Immature natural killer cell (primary cell): ENCODE measurements around the gene ZNF362. TPM values are rescaled to one million over a fixed set of nuclear protein-coding genes. Genes with fewer than 3 reads are reported as not detected.
"Not testable (repeated sequence)": the region's sequence is repeated elsewhere in the genome, so short reads cannot be mapped to it uniquely, and the experiment has no call there.

ENCODE experiments used
- DNase-seq, 3 donors: peaks; one replicate each; pipeline ENCODE4 v3.0.0; 2022; ENCODE audit warnings: mixed read lengths in 1 of 3
- H3K27ac Mint-ChIP-seq, 6 donors: one replicate each; pipeline ENCODE4 v1.8.0; 2020; ENCODE audit warnings: mixed read lengths in 6 of 6, mild to moderate bottlenecking in 5 of 6, inconsistent platforms in 4 of 6, moderate library complexity in 3 of 6
- H3K27me3 Mint-ChIP-seq, 3 donors: one replicate each; pipeline ENCODE4 v1.8.0; 2020 to 2021; ENCODE audit warnings: low read depth in 3 of 3, mild to moderate bottlenecking in 3 of 3, mixed read lengths in 3 of 3, moderate library complexity in 3 of 3, inconsistent platforms in 1 of 3
- H3K36me3 Mint-ChIP-seq, 3 donors: one replicate each; pipeline ENCODE4 v1.8.0; 2020; ENCODE audit warnings: mixed read lengths in 3 of 3, inconsistent platforms in 2 of 3, mild to moderate bottlenecking in 2 of 3
- H3K4me1 Mint-ChIP-seq, 2 donors: one replicate each; pipeline ENCODE4 v1.8.0; 2020; ENCODE audit warnings: inconsistent platforms in 2 of 2, mild to moderate bottlenecking in 2 of 2, mixed read lengths in 2 of 2, moderate library complexity in 1 of 2
- H3K4me3 Mint-ChIP-seq, 5 donors: one replicate each; pipeline ENCODE4 v1.8.0; 2020; ENCODE audit warnings: mild to moderate bottlenecking in 5 of 5, mixed read lengths in 5 of 5, inconsistent platforms in 3 of 5, moderate library complexity in 3 of 5
- H3K9me3 Mint-ChIP-seq, 6 donors: one replicate each; pipeline ENCODE4 v1.8.0; 2020; ENCODE audit warnings: mild to moderate bottlenecking in 6 of 6, mixed read lengths in 6 of 6, inconsistent platforms in 4 of 6, moderate library complexity in 3 of 6
- polyA plus RNA-seq, 3 donors: library from polyadenylated mRNA; unstranded; fragments of 300-500 nt; fragmentation: Illumina TruSeq; gene quantifications; one replicate each; pipeline ENCODE4 v1.2.3, GENCODE V29; 2021

ZNF362 gene
- polyA plus RNA-seq, 3 donors from 2014 or later: 5.5 to 37.9 (median 16.2) TPM

DNA sequence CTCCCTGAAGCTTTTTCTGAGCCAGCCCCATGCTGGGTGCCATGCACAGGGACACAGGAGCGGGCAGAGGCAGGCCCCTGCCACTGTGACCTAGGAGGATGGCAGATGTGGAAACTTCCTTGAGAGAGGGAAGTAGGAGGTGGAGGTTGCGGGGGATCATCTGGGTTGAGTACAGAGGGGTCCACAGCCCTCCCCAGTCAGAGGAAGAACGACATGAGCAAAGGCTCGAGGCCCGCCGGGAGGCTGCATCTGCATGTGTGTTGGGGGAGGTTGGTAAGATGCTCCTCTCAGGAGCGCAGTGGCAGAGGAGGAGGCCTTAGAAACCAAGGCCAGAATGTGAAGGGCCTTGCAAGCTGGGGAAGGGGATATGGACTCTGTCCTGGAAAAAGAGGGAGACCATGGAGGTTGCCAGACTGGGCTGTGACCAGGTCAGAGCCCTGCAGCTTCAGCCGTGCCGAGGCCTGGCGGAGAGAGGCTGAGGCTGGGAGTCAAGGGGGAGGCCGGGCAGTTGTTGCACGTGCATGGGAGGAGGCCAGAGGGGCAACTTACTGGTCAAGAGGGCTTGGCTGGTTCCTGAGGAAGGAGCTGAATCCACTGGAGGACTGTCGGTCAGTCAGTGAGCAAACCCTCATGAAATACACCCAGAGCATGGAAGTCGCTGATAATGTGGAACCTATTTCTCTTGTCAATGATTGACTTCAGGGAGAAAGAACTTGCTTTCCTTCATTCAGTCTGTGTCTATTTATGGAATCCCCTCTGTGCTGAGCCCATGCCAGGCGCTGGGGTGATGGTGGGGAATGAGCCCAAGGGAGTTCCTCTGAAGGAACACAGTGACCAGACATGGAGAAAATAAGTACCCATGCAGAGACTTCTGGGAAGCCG, 32.9 kb downstream of the ZNF362 start:
- Mint-ChIP-seq H3K4me3 (no peak overlapping the region), H3K4me1 (peaks cover 2 to 11% of the 10 kb centered on the region in 2 donors), H3K36me3 (peaks cover 9 to 32% (median 11%) of the 10 kb centered on the region in 3 donors), H3K27me3 (peaks cover 0 to 2% (median 2%) of the 10 kb centered on the region in 3 donors), H3K9me3 (no peaks in the 10 kb centered on the region), H3K27ac (peak overlapping the region in 1 of 6 donors; percentile 21)
- DNase-seq: no peak

DNA sequence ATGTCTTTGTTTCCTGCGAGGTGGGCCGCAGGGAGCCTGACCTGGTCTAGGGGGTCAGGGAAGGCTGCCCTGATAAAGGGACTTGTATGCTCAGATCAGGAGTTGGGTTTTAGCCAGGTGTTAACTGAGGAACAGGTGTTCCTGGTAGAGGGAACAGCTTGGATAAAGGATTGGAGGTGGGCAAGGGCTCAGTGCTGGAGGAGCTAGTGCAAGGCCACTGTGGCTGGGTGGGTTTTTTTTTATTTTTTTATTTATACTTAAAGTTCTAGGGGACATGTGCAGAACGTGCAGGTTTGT, 33.5 kb downstream of the ZNF362 start:
- Mint-ChIP-seq H3K4me1 (peaks cover 2 to 12% of the 10 kb centered on the region in 2 donors), H3K9me3 (no peaks in the 10 kb centered on the region), H3K27ac (peak overlapping the region in 1 of 6 donors; percentile 21), H3K27me3 (peaks cover 0 to 2% (median 2%) of the 10 kb centered on the region in 3 donors), H3K36me3 (peaks cover 9 to 32% (median 11%) of the 10 kb centered on the region in 3 donors), H3K4me3 (no peak overlapping the region)
- DNase-seq: no peak

- peaks cover 9 to 32% (median 11%) of the 10 kb centered on the region in 3 donors for H3K36me3 Mint-ChIP-seq
- H3K27ac Mint-ChIP-seq: not testable (repeated sequence)
Measured at GRCh38 chr1:33290615-33291014, 34.3 kb downstream of the ZNF362 start.

DNA sequence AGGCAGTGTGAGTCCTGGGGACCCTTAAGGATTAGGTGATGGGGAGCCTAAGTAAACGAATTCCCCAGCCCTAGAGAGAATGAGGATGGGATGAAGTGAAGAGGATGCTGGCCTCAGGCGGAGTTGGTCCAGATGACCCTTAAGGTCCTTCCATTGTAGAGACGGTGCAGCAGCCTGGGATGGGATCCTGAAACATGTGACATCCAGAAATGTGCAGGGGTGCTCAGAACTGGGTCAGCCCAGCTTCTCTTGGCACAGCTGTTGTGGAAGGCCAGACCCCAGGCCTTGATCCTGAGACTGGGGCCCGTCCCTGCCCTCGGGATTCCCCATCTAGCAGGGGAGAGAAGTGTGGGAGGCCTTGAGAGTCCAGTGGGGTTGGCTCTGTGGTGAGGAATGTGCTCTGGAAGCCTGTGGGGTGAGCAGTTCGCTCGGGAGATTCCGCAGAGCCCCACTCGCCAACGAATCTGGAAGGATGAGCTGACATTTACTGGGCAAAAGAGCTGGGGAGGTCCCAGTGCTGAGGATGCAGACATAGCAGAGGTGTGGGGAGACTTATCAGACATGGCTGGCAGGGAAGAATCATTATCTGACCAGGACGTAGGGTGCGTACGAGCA, 36.5 kb downstream of the ZNF362 start:
- Mint-ChIP-seq H3K27me3 (peaks cover 0 to 5% (median 2%) of the 10 kb centered on the region in 3 donors), H3K9me3 (no peaks in the 10 kb centered on the region), H3K4me1 (peaks cover 6 to 12% of the 10 kb centered on the region in 2 donors)

More at GRCh38 chr1:33290615-33291014, 34.3 kb downstream of the ZNF362 start:
- DNase-seq, H3K27me3 Mint-ChIP-seq, H3K4me3 Mint-ChIP-seq, H3K9me3 Mint-ChIP-seq: not testable (repeated sequence)
- H3K4me1 Mint-ChIP-seq: peaks cover 5 to 17% of the 10 kb centered on the region in 2 donors

DNA sequence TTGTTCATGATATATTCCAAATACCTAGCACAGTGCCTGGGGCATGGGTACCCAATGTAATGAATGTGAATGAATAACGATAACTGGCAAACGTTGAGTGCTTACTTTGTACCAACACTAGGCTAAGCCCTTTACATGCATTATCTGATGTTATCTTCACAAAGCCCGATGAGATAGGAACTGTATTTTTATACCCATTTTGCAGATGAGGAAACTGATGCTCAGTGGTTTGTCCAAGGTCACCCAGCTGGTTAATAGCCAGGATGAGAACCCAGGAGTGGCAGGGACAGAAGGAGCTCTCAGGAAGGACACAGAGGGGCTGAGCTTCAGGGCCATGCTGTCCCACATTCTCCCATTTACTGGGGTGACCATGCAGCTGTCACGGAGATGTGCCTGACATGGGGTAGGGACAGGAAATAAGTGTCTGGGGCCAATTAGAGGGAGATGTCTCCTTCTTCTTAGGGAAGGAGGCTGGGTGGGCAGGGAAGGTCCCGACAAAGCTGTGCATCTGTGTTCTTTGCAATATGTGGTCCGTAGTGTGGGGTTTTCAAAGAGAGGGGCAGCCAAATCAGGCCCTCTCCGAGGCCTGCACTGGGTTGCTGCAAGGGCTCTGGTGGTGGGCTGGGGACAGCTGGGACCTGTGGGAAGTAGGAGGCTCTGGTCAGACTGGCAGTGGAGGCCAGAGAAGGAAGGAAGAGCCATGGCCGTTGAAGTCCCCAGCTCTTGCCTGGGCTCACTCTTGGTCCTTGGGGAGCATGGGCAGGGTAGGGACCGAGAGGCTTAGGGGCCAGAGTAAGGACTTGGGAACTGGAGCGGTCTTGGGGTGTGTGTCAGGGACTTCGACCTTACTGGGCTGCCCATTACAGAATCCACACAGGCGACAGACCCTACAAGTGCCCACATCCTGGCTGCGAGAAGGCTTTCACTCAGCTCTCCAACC, 38.0 kb downstream of the ZNF362 start:
- H3K27ac Mint-ChIP-seq: peak overlapping the region in 3 of 6 donors; percentile 25 to 70 (median 33)
- H3K4me3 Mint-ChIP-seq: no peak overlapping the region
- H3K27me3 Mint-ChIP-seq: peaks cover 0 to 5% (median 0%) of the 10 kb centered on the region in 3 donors
- H3K9me3 Mint-ChIP-seq: no peaks in the 10 kb centered on the region
- H3K4me1 Mint-ChIP-seq: peaks cover 12 to 18% of the 10 kb centered on the region in 2 donors
- H3K36me3 Mint-ChIP-seq: peaks cover 0 to 26% (median 9%) of the 10 kb centered on the region in 3 donors
- no peak for DNase-seq

More for the DNA sequence above, 36.5 kb downstream of the ZNF362 start:
- no peak overlapping the region for H3K4me3 Mint-ChIP-seq
- H3K27ac Mint-ChIP-seq: peak overlapping the region in 2 of 6 donors; percentile 21 to 62
- DNase-seq: no peak
- H3K36me3 Mint-ChIP-seq: peaks cover 5 to 32% (median 12%) of the 10 kb centered on the region in 3 donors

DNA sequence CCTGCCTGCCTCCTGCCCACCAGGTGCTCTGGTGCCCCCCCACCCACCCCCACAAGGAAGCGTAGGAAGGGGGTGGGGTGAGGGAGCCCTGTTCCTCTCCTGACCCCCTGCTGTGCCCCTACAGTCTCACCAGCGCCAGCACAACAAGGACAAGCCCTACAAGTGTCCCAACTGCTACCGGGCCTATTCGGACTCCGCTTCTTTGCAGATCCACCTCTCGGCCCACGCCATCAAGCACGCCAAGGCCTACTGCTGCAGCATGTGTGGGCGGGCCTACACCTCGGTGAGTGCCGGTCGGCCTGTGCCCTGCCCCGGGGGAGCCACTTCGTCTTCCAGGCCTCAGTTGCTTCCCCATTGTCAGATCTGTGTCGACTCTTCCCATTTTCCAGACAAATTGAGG, 38.7 kb downstream of the ZNF362 start:
- DNase-seq: no peak
- H3K27me3 Mint-ChIP-seq: peaks cover 0 to 5% (median 0%) of the 10 kb centered on the region in 3 donors
- peak overlapping the region in 1 of 6 donors; percentile 39 for H3K27ac Mint-ChIP-seq
- peaks cover 12 to 18% of the 10 kb centered on the region in 2 donors for H3K4me1 Mint-ChIP-seq
- H3K9me3 Mint-ChIP-seq: no peaks in the 10 kb centered on the region
- peaks cover 0 to 21% (median 5%) of the 10 kb centered on the region in 3 donors for H3K36me3 Mint-ChIP-seq
- no peak overlapping the region for H3K4me3 Mint-ChIP-seq

DNA sequence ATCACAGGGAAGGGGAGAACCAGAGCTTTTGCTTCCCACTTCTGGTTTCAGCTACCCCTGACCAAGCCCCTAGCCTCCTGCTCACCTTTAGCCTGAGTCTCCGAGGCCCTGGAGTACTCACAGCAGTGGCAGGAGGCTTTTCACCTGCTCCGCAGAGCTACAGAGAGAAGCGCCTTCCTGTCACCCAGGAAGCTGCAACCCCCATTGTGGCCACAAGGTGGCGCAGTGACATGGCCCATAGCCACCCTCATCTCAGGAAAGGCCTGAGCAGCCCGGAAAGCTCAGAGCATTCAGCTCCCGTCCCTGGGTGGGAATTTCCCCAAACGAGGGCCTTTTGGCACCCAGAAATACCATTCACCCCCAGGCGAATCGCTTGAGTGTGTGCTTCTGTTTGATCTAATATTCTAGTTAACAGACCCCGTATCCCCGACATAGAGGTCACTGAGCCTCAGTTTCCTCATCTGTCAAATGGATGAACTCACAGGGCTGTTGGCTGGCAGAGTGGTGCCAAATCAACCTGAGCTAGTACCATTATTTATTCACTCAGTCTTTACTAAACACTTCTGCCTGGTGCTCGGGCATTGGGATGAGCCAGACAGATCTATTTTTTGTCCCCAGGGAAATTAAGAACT, 39.3 kb downstream of the ZNF362 start:
- peaks cover 12 to 18% of the 10 kb centered on the region in 2 donors for H3K4me1 Mint-ChIP-seq
- no peak overlapping the region for H3K4me3 Mint-ChIP-seq
- H3K9me3 Mint-ChIP-seq: no peaks in the 10 kb centered on the region
- H3K27me3 Mint-ChIP-seq: peaks cover 0 to 5% (median 0%) of the 10 kb centered on the region in 3 donors
- peak; percentile 67 to 79 (median 72) for DNase-seq
- H3K27ac Mint-ChIP-seq: peak overlapping the region in 1 of 6 donors; percentile 39
- peaks cover 0 to 26% (median 5%) of the 10 kb centered on the region in 3 donors for H3K36me3 Mint-ChIP-seq

DNA sequence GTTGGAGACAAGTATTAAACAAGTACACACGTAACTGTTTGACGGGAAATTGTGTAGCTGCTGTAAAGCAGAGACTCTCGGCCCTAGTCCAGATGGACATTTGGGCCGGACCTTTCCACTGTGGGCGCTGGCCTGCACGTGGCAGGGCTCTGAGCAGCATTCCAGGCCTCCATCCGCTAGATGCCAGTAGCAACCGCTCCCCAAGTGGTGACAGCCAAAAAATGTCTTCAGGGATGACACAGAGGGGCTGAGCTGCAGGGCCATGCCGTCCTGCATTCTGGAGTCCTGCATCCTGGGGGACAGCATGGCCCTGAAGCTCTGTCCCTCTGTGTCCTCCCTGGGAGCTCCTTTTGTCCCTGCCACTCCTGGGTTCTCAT, 39.8 kb downstream of the ZNF362 start:
- Mint-ChIP-seq H3K27me3 (peaks cover 0 to 5% (median 0%) of the 10 kb centered on the region in 3 donors), H3K9me3 (no peaks in the 10 kb centered on the region), H3K4me3 (no peak overlapping the region), H3K27ac (no peak overlapping the region), H3K4me1 (peaks cover 12 to 18% of the 10 kb centered on the region in 2 donors), H3K36me3 (peaks cover 0 to 26% (median 5%) of the 10 kb centered on the region in 3 donors)
- DNase-seq: no peak

- no peaks in the 10 kb centered on the region for H3K9me3 Mint-ChIP-seq
- no peak for DNase-seq
- H3K4me1 Mint-ChIP-seq: peaks cover 16 to 24% of the 10 kb centered on the region in 2 donors
Measured at GRCh38 chr1:33296824-33297223, 40.5 kb downstream of the ZNF362 start.

DNA sequence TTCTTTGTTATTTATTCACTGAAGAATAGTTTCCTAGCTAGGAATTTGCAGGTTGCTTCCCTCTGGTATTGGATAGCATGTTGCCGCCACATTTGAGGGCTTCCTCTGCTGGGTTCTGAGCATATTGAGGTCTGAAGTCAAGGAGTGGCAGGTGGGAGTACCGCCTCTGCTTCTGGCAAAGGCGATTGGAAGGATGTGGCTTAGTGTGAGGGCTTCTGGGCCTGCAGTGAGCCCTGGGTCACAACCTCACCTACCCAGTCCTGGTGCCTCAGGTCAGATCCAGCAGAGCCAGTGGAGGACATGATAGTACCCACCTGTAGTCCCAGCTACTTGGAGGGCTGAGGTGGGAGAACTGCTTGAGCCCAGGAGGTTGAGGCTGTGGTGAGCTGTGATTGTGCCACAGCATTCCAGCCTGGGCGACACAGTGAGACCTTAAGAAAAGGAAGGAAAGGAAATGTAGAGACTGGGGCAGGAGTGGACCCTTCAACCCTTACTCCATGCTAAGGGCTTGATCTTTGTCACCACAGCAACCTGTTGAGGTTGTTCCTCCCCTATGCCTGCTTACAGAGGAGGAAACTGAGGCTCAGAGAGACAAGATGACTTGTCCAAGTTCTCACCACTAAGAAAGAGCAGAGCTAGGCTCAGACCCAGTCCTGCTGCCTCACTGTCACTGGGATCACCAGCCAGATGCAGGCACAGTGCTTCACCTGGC, 41.8 kb downstream of the ZNF362 start:
- peaks cover 2 to 26% (median 10%) of the 10 kb centered on the region in 3 donors for H3K36me3 Mint-ChIP-seq
- DNase-seq: no peak
- no peaks in the 10 kb centered on the region for H3K9me3 Mint-ChIP-seq
- H3K4me3 Mint-ChIP-seq: no peak overlapping the region
- H3K27me3 Mint-ChIP-seq: peaks cover 0 to 3% (median 0%) of the 10 kb centered on the region in 3 donors
- H3K4me1 Mint-ChIP-seq: peaks cover 28 to 36% of the 10 kb centered on the region in 2 donors
- peak overlapping the region in 3 of 6 donors; percentile 12 to 18 (median 13) for H3K27ac Mint-ChIP-seq

More at GRCh38 chr1:33296824-33297223, 40.5 kb downstream of the ZNF362 start:
- H3K27me3 Mint-ChIP-seq: peaks cover 0 to 5% (median 0%) of the 10 kb centered on the region in 3 donors
- peak overlapping the region in 1 of 6 donors; percentile 56 for H3K27ac Mint-ChIP-seq
- no peak overlapping the region for H3K4me3 Mint-ChIP-seq
- peaks cover 0 to 26% (median 5%) of the 10 kb centered on the region in 3 donors for H3K36me3 Mint-ChIP-seq

DNA sequence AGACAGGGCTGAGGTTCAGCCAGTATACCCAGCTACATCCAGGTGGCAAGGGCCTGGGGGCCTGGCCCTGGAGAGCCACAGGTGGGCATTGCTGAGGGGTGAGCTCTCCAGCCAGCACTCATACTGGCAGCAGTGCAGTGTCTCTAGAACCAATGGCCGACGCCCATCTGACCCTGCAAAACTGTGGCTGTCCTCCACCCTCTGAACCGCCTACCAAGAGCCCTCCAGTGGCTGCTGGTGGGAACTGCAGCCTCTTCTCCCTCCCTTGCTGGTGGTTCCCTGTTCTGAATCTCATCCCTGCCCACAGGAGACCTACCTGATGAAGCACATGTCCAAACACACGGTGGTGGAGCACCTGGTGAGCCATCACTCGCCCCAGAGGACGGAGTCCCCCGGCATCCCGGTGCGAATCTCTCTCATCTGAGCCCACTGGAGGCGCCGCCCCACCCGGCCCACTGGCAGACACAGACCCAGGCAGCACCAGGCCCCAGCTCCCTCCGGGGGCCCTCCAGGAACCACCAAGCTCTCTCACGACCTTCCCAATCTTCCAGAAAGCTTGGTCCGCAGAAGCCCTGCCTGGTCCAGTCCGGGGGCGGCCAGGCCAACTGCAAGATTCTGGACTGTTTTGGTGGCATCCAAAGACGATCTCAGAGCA, 42.5 kb downstream of the ZNF362 start:
- Mint-ChIP-seq H3K4me1 (peaks cover 28 to 36% of the 10 kb centered on the region in 2 donors), H3K9me3 (no peaks in the 10 kb centered on the region), H3K36me3 (peaks cover 5 to 25% (median 14%) of the 10 kb centered on the region in 3 donors), H3K27me3 (peaks cover 0 to 3% (median 0%) of the 10 kb centered on the region in 3 donors), H3K4me3 (no peak overlapping the region), H3K27ac (no peak overlapping the region)
- DNase-seq: peak; percentile 25 to 47 (median 43)
